CD4-positive, alpha-beta T cell treated with Interferon alpha-2 for 1 hour (primary cell): ENCODE data around the gene C5AR1.
A peak's percentile ranks its signal among the peaks of the same experiment; 100 is the strongest.

ENCODE experiments used
- DNase-seq, 2 donors: peaks; one replicate each; pipeline ENCODE4 v3.0.0-alpha.2; 2020 to 2022

C5AR1 gene

GRCh38 chr19:47371261-47371660, 61.6 kb downstream of the C5AR1 start:
- peak in 1 of 2 donors; percentile 26 for DNase-seq
